ENCODE data around the gene DIP2C.
A peak's percentile ranks its signal among the peaks of the same experiment; 100 is the strongest.

The DIP2C gene

GRCh38 chr10:493391-494148, 195.9 kb downstream of the DIP2C start:
- Histone ChIP-seq H3K79me2 (ENCODE audit: control insufficient read depth, insufficient read depth, low read length, unreplicated experiment) (peaks cover 7% of the 10 kb centered on the region), H3K4me1 (ENCODE audit: control insufficient read depth, insufficient read depth, low read length, unreplicated experiment) (peaks cover 15% of the 10 kb centered on the region), H3K27me3 (ENCODE audit: insufficient read depth, low read length) (no peaks in the 10 kb centered on the region), H3K4me3 (ENCODE audit: low read depth, low read length) (no peak overlapping the region), H3K36me3 (ENCODE audit: insufficient read depth, low read length) (no peaks in the 10 kb centered on the region), H2AFZ (ENCODE audit: low read length, unreplicated experiment) (no peak overlapping the region), H3K27ac (ENCODE audit: low read depth, low read length) (no peak overlapping the region)

- peaks cover 7% of the 10 kb centered on the region for H3K79me2 ChIP-seq (ENCODE audit: control insufficient read depth, insufficient read depth, low read length, unreplicated experiment)
- no peaks in the 10 kb centered on the region for H3K27me3 ChIP-seq (ENCODE audit: insufficient read depth, low read length)
- no peak overlapping the region for H3K27ac ChIP-seq (ENCODE audit: low read depth, low read length)
- H3K4me1 ChIP-seq (ENCODE audit: control insufficient read depth, insufficient read depth, low read length, unreplicated experiment), result peaks cover 15% of the 10 kb centered on the region
- no peak overlapping the region for H2AFZ ChIP-seq (ENCODE audit: low read length, unreplicated experiment)
- no peaks in the 10 kb centered on the region for H3K36me3 ChIP-seq (ENCODE audit: insufficient read depth, low read length)
- H3K4me3 ChIP-seq (ENCODE audit: low read depth, low read length), result no peak overlapping the region
Measured at GRCh38 chr10:492836-493235, 196.6 kb downstream of the DIP2C start.

GRCh38 chr10:491667-492424, 197.6 kb downstream of the DIP2C start:
- no peaks in the 10 kb centered on the region for H3K36me3 ChIP-seq (ENCODE audit: insufficient read depth, low read length)
- H3K79me2 ChIP-seq (ENCODE audit: control insufficient read depth, insufficient read depth, low read length, unreplicated experiment), result peaks cover 7% of the 10 kb centered on the region

GRCh38 chr10:490891-491571, 198.4 kb downstream of the DIP2C start:
- no peaks in the 10 kb centered on the region for H3K27me3 ChIP-seq (ENCODE audit: insufficient read depth, low read length)
- peak overlapping the region; percentile 69 for H3K27ac ChIP-seq (ENCODE audit: low read depth, low read length)
- H3K79me2 ChIP-seq (ENCODE audit: control insufficient read depth, insufficient read depth, low read length, unreplicated experiment), result peaks cover 7% of the 10 kb centered on the region
- peak overlapping the region; percentile 55 for H3K4me3 ChIP-seq (ENCODE audit: low read depth, low read length)
- peaks cover 15% of the 10 kb centered on the region for H3K4me1 ChIP-seq (ENCODE audit: control insufficient read depth, insufficient read depth, low read length, unreplicated experiment)
- H2AFZ ChIP-seq (ENCODE audit: low read length, unreplicated experiment), result no peak overlapping the region
- H3K36me3 ChIP-seq (ENCODE audit: insufficient read depth, low read length), result no peaks in the 10 kb centered on the region

More at GRCh38 chr10:491667-492424, 197.6 kb downstream of the DIP2C start:
- no peaks in the 10 kb centered on the region for H3K27me3 ChIP-seq (ENCODE audit: insufficient read depth, low read length)
- peak overlapping the region; percentile 69; the same call in 1 of the 2 replicates for H3K27ac ChIP-seq (ENCODE audit: low read depth, low read length)
- H3K4me3 ChIP-seq (ENCODE audit: low read depth, low read length), result 0 out of 2 replicates have a peak overlapping the region, but pooled peaks have one; percentile 55
- peaks cover 15% of the 10 kb centered on the region for H3K4me1 ChIP-seq (ENCODE audit: control insufficient read depth, insufficient read depth, low read length, unreplicated experiment)
- H2AFZ ChIP-seq (ENCODE audit: low read length, unreplicated experiment), result no peak overlapping the region

GRCh38 chr10:490256-490655, 199.2 kb downstream of the DIP2C start:
- peak overlapping the region; percentile 5 for H2AFZ ChIP-seq (ENCODE audit: low read length, unreplicated experiment)
- H3K4me1 ChIP-seq (ENCODE audit: control insufficient read depth, insufficient read depth, low read length, unreplicated experiment), result peaks cover 20% of the 10 kb centered on the region
- H3K4me3 ChIP-seq (ENCODE audit: low read depth, low read length), result peak overlapping the region; percentile 55
- H3K36me3 ChIP-seq (ENCODE audit: insufficient read depth, low read length), result no peaks in the 10 kb centered on the region
- H3K27ac ChIP-seq (ENCODE audit: low read depth, low read length), result peak overlapping the region; percentile 69
- H3K27me3 ChIP-seq (ENCODE audit: insufficient read depth, low read length), result no peaks in the 10 kb centered on the region
- peaks cover 7% of the 10 kb centered on the region for H3K79me2 ChIP-seq (ENCODE audit: control insufficient read depth, insufficient read depth, low read length, unreplicated experiment)

GRCh38 chr10:489330-489729, 200.1 kb downstream of the DIP2C start:
- Histone ChIP-seq H3K4me3 (ENCODE audit: low read depth, low read length) (no peak overlapping the region), H3K79me2 (ENCODE audit: control insufficient read depth, insufficient read depth, low read length, unreplicated experiment) (peaks cover 7% of the 10 kb centered on the region), H2AFZ (ENCODE audit: low read length, unreplicated experiment) (no peak overlapping the region), H3K27me3 (ENCODE audit: insufficient read depth, low read length) (no peaks in the 10 kb centered on the region), H3K4me1 (ENCODE audit: control insufficient read depth, insufficient read depth, low read length, unreplicated experiment) (peaks cover 20% of the 10 kb centered on the region), H3K36me3 (ENCODE audit: insufficient read depth, low read length) (no peaks in the 10 kb centered on the region), H3K27ac (ENCODE audit: low read depth, low read length) (no peak overlapping the region)

- H3K27me3 ChIP-seq (ENCODE audit: insufficient read depth, low read length), result no peaks in the 10 kb centered on the region
- H3K79me2 ChIP-seq (ENCODE audit: control insufficient read depth, insufficient read depth, low read length, unreplicated experiment), result peaks cover 7% of the 10 kb centered on the region
- H3K27ac ChIP-seq (ENCODE audit: low read depth, low read length), result no peak overlapping the region
Measured at GRCh38 chr10:488933-489215, 200.6 kb downstream of the DIP2C start.

GRCh38 chr10:488081-488932, 201.2 kb downstream of the DIP2C start:
- Histone ChIP-seq H2AFZ (ENCODE audit: low read length, unreplicated experiment) (no peak overlapping the region), H3K27ac (ENCODE audit: low read depth, low read length) (no peak overlapping the region), H3K36me3 (ENCODE audit: insufficient read depth, low read length) (no peaks in the 10 kb centered on the region), H3K4me1 (ENCODE audit: control insufficient read depth, insufficient read depth, low read length, unreplicated experiment) (peaks cover 20% of the 10 kb centered on the region), H3K4me3 (ENCODE audit: low read depth, low read length) (no peak overlapping the region), H3K27me3 (ENCODE audit: insufficient read depth, low read length) (no peaks in the 10 kb centered on the region), H3K79me2 (ENCODE audit: control insufficient read depth, insufficient read depth, low read length, unreplicated experiment) (peaks cover 7% of the 10 kb centered on the region)

More at GRCh38 chr10:488933-489215, 200.6 kb downstream of the DIP2C start:
- H2AFZ ChIP-seq (ENCODE audit: low read length, unreplicated experiment), result no peak overlapping the region
- no peak overlapping the region for H3K4me3 ChIP-seq (ENCODE audit: low read depth, low read length)
- peaks cover 20% of the 10 kb centered on the region for H3K4me1 ChIP-seq (ENCODE audit: control insufficient read depth, insufficient read depth, low read length, unreplicated experiment)
- H3K36me3 ChIP-seq (ENCODE audit: insufficient read depth, low read length), result no peaks in the 10 kb centered on the region

GRCh38 chr10:486666-487322, 202.7 kb downstream of the DIP2C start:
- Histone ChIP-seq H3K4me1 (ENCODE audit: control insufficient read depth, insufficient read depth, low read length, unreplicated experiment) (peaks cover 20% of the 10 kb centered on the region), H3K27ac (ENCODE audit: low read depth, low read length) (no peak overlapping the region), H3K4me3 (ENCODE audit: low read depth, low read length) (no peak overlapping the region), H3K36me3 (ENCODE audit: insufficient read depth, low read length) (no peaks in the 10 kb centered on the region), H3K79me2 (ENCODE audit: control insufficient read depth, insufficient read depth, low read length, unreplicated experiment) (peaks cover 3% of the 10 kb centered on the region), H3K27me3 (ENCODE audit: insufficient read depth, low read length) (no peaks in the 10 kb centered on the region), H2AFZ (ENCODE audit: low read length, unreplicated experiment) (no peak overlapping the region)

- Histone ChIP-seq H3K27ac (ENCODE audit: low read depth, low read length) (no peak overlapping the region), H3K4me1 (ENCODE audit: control insufficient read depth, insufficient read depth, low read length, unreplicated experiment) (peaks cover 16% of the 10 kb centered on the region), H3K36me3 (ENCODE audit: insufficient read depth, low read length) (no peaks in the 10 kb centered on the region)
Measured at GRCh38 chr10:486206-486605, 203.3 kb downstream of the DIP2C start.

More at GRCh38 chr10:486206-486605, 203.3 kb downstream of the DIP2C start:
- Histone ChIP-seq H3K4me3 (ENCODE audit: low read depth, low read length) (no peak overlapping the region), H2AFZ (ENCODE audit: low read length, unreplicated experiment) (no peak overlapping the region), H3K27me3 (ENCODE audit: insufficient read depth, low read length) (no peaks in the 10 kb centered on the region), H3K79me2 (ENCODE audit: control insufficient read depth, insufficient read depth, low read length, unreplicated experiment) (no peaks in the 10 kb centered on the region)

All from ACC112 (cell line).